ENCODE results near the gene KCNMB2. TPM values are rescaled to one million over a fixed set of nuclear protein-coding genes. Genes with fewer than 3 reads are reported as not detected.
"Not testable (repeated sequence)": the region's sequence is repeated elsewhere in the genome, so short reads cannot be mapped to it uniquely, and the experiment has no call there.

KCNMB2 gene
- total RNA-seq, 1 donor from 2014 or later: not detected

- DNase-seq (ENCODE audit: low spot score): no peak
Observed at GRCh38 chr3:178699810-178700209, 163.6 kb downstream of the KCNMB2 start.

- DNase-seq (ENCODE audit: low spot score): no peak
Observed at GRCh38 chr3:178703268-178703975, 167.2 kb downstream of the KCNMB2 start.

GRCh38 chr3:178705925-178706324 is 169.7 kb downstream of the KCNMB2 start:
- no peak for DNase-seq (ENCODE audit: low spot score)

- DNase-seq (ENCODE audit: low spot score): no peak
Observed at GRCh38 chr3:178706411-178706810, 170.2 kb downstream of the KCNMB2 start.

DNA sequence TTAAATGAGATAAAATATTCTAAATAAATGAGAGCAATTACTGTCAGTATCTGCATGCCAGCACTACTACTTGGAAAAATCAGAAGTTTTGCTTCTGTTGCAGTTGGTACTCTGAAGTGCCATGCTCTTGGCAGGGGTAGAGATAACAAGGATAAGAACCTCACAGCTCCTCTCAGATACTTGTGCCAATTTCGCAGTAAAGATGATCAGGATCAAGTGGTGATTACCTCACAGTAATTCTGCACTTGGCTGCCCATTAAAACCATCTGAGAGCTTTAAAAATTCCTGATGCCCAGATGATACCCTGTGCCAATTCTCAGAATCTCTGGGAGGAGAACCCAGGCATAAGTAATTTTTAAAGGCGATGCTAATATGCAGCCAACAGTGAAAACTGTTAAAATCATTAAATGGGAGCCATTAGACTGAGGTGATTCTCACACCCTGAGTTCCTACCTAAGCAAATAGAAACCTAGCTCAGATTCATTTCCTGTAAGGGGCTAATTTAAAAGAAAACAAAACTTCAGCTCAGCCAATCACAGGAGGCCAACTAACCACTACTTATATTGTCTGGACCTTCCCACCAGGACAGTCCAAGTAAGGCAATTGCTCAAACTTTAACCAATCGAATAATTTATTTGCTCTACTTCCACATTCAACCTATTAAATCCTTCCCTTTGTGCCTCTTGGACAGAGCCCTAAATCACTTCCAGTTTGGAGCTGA is 171.2 kb downstream of the KCNMB2 start:
- no peak for DNase-seq (ENCODE audit: low spot score)

- DNase-seq (ENCODE audit: low spot score): no peak
Observed at GRCh38 chr3:178709051-178709450, 172.8 kb downstream of the KCNMB2 start.

GRCh38 chr3:178711753-178712152 is 175.5 kb downstream of the KCNMB2 start:
- DNase-seq (ENCODE audit: low spot score): no peak

DNA sequence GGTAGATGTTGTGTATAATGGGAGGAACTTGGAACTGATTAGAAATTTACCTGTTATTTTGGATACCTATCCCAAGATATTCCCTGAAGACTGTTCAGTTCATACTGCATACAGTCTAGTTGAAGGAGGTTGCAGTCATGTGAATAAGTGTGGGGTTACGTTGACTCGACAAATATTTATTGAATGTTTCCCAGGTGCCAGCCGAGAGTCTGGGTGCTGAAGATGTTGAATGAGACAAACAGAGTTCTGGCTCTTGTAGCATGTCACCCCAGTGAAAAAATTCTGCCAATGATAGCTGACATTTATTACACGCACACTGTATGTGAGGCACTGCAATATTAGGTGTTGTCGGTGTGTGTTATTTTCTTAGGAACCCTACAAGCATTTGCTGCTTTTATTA is 176.0 kb downstream of the KCNMB2 start:
- no peak for DNase-seq (ENCODE audit: low spot score)

DNA sequence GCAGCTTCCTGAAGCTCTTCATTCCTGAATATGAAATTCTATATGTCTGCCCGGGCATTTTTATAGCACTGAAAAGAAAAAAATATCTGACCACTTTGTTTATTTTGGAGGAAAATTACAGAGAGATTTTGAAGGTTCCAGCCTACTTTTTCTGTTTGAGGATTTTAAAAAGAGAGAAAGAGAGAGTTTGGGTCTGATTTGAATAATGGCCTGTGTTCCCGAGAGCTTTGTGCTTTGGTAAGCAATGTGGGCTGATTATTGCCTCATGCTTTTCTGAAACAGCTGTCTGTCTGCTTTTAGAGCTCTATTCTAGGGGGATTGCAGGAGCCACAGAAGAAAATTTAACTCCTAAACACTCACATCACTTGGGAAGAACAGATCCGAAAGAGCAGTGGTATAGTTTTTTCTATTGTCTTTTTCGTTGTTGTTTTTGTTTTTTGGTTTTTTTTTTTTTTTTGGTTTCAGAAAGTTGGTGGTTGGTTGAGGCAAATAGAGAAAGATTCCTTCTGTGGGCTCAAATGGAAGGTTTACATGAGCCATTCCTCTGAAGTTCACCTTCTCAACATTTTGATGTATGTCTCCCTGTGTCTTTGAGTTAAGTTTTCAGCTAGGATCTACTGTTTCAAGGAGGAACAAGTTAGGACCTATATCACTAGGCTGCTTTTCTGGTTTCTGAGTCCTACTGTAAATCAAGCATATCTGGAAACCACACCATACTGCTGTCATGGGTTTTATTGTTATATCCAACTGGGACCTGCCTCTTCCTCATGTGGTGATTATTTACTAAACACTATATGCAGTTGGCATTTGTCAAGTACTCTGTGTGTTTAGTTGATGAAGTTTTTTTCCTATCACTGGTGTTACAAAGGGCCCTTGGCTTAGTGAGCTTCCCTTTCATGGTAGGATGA is 178.9 kb downstream of the KCNMB2 start:
- DNase-seq (ENCODE audit: low spot score): no peak

GRCh38 chr3:178718995-178719635 is 182.9 kb downstream of the KCNMB2 start:
- no peak for DNase-seq (ENCODE audit: low spot score)

- DNase-seq (ENCODE audit: low spot score): no peak
Observed at GRCh38 chr3:178732824-178733223, 196.6 kb downstream of the KCNMB2 start.

GRCh38 chr3:178735032-178735674 is 198.9 kb downstream of the KCNMB2 start:
- DNase-seq (ENCODE audit: low spot score): no peak

- DNase-seq (ENCODE audit: low spot score): no peak
Observed at GRCh38 chr3:178736300-178736699, 200.1 kb downstream of the KCNMB2 start.

DNA sequence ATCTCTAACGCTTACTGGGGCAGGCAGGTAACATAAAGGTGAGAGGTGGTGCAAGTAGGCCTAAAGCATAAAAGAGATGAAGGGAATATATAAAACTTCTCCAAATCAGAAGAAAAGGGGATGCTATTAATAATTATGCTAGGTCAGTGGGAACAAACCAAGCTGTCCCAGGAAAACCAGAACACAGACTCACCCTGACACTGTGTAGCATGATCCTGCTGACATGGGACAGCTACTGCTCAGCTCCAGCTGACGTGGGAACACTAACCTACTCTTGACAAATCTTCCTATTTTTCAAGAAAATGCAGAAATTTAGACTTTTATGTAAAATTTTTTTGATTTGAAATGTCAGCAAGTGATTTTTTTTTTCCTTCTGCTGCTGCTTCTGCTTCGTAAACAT is 203.5 kb downstream of the KCNMB2 start:
- no peak for DNase-seq (ENCODE audit: low spot score)

GRCh38 chr3:178741020-178741419 is 204.8 kb downstream of the KCNMB2 start:
- no peak for DNase-seq (ENCODE audit: low spot score)

- DNase-seq (ENCODE audit: low spot score): no peak
Observed at GRCh38 chr3:178743297-178743696, 207.1 kb downstream of the KCNMB2 start.

DNA sequence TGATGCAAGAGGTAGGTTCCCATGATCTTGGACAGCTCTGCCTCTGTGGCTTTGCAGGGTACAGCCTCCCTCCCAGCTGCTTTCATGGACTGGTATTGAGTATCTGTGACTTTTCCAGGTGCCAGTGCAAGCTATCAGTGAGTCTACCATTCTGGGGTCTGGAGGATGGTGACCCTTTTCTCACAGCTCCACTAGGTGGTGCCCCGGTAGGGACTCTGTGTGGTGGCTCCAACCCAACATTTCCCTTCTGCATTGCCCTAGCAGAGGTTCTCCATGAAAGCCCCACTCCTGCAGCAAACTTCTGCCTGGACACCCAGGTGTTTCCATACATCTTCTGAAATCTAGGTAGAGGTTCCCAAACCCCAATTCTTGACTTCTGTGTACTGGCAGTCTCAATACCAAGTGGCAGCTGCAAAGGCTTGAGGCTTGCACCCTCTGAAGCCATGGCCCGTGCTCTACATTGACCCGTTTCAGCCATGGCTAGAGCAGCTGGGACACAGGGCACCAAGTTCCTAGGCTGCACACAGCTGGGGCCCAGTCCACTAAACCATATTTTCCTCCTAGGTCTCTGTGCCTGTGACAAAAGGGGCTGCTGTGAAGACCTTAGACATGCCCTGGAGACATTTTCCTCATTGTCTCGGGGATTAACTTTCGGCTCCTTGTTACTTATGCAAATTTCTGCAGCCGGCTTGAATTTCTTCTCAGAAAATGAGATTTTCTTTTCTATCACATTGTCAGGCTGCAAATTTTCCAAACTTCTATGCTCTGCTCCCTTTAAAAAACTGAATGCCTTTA is 209.8 kb downstream of the KCNMB2 start:
- DNase-seq (ENCODE audit: low spot score): not testable (repeated sequence)

GRCh38 chr3:178748874-178749273 is 212.6 kb downstream of the KCNMB2 start:
- DNase-seq (ENCODE audit: low spot score): no peak

GRCh38 chr3:178749471-178749870 is 213.2 kb downstream of the KCNMB2 start:
- DNase-seq (ENCODE audit: low spot score): no peak
